ENCODE data around the gene LRCH3.
A peak's percentile ranks its signal among the peaks of the same experiment; 100 is the strongest.

The LRCH3 gene

GRCh38 chr3:197749315-197749600 lies 41.8 kb upstream of the LRCH3 start:
- no peak for TF ChIP-seq CTCF (IDR thresholded peaks at IDR 0.05)
- intact Hi-C loops (cut with DNase I; ENCODE audit: low total_unique reads): no loop called here
- H3K9me3 ChIP-seq: no peaks in the 10 kb centered on the region
- no peaks in the 10 kb centered on the region for H3K36me3 ChIP-seq
- no peaks in the 10 kb centered on the region for H3K27me3 ChIP-seq
- no peak for DNase-seq
- H3K4me1 ChIP-seq: peaks cover 0 to 31% (median 17%) of the 10 kb centered on the region in 4 donors
- H3K27ac ChIP-seq: peak overlapping the region; percentile 92 to 99
- peak overlapping the region; percentile 76 to 94 for H3K4me3 ChIP-seq

DNA sequence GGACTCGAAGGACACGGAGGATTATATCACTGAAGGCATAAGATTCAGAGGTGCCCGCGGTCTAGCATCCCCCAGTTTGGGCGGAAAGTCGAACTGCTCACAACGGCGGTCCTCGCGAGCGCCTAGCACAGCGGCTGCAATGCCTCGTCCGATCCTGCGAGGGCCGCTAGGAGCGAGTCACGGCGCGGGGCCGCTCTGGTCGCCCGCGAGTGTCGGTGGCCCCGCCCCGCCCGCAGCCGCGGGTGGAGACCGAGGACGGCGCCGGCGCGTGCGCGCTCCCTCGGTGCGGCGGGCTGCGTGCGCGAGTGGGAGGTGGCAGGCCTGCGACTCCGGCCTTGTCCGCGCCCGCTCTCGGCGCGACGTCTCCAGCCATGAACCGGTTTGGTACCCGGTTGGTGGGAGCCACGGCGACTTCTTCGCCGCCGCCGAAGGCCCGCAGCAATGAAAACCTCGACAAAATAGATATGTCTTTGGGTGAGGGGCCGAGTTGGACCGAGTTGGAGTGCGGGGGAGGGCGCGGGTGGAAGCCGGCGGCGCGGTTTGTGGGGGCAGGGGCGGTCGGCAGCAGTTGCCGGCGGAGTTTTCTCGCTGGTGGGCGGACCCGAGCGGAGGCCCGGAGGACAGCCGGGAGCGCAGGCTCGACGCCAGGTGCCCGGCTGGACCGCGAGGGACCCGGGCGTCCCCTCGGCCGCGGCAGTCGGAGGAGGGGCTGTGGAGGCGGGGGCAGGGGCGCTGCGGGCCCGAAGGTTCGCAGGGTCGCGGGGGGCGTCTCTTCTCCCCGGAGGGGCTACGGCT lies 41.3 kb upstream of the LRCH3 start, which contains the start of gene FYTTD1:
Gene FYTTD1 (plus strand): TSS at position 283 of the 795 bp plus-strand sequence. CDS start 89 bp downstream, at position 372.
- no peaks in the 10 kb centered on the region for H3K9me3 ChIP-seq
- H3K4me1 ChIP-seq: peaks cover 0 to 31% (median 17%) of the 10 kb centered on the region in 4 donors
- H3K27ac ChIP-seq: peak within 1 kb of the TSS; percentile 92 to 99
- no peaks in the 10 kb centered on the region for H3K36me3 ChIP-seq
- peak within 1 kb of the TSS; percentile 76 to 94 for H3K4me3 ChIP-seq
- intact Hi-C loops (cut with DNase I; ENCODE audit: low total_unique reads): loop anchor here (5.0 to 10.0 kb wide), 2 partner anchors 37 to 55 kb away; no protein-coding TSS in a partner anchor
- TF ChIP-seq CTCF (IDR thresholded peaks at IDR 0.05): peak; percentile 45 to 61
- H3K27me3 ChIP-seq: no peaks in the 10 kb centered on the region
- peak; percentile 89 to 96 for DNase-seq

GRCh38 chr3:197750396-197750831 lies 40.6 kb upstream of the LRCH3 start:
- TF ChIP-seq CTCF (IDR thresholded peaks at IDR 0.05): peak in 1 of 2 experiments; percentile 11
- intact Hi-C loops (cut with DNase I; ENCODE audit: low total_unique reads): loop anchor here (5.0 to 10.0 kb wide), 2 partner anchors 38 to 54 kb away; no protein-coding TSS in a partner anchor
- Histone ChIP-seq H3K36me3 (no peaks in the 10 kb centered on the region), H3K9me3 (no peaks in the 10 kb centered on the region), H3K27ac (peak overlapping the region; percentile 92 to 99), H3K27me3 (no peaks in the 10 kb centered on the region), H3K4me1 (peaks cover 0 to 31% (median 17%) of the 10 kb centered on the region in 4 donors), H3K4me3 (peak overlapping the region; percentile 76 to 94)
- peak; percentile 75 to 79 for DNase-seq

- Histone ChIP-seq H3K36me3 (no peaks in the 10 kb centered on the region), H3K27me3 (no peaks in the 10 kb centered on the region), H3K9me3 (no peaks in the 10 kb centered on the region), H3K27ac (peak overlapping the region; percentile 92 to 99), H3K4me3 (peak overlapping the region; percentile 76 to 94), H3K4me1 (peaks cover 0 to 31% (median 18%) of the 10 kb centered on the region in 4 donors)
- DNase-seq: peak; percentile 82 to 86
- TF ChIP-seq CTCF (IDR thresholded peaks at IDR 0.05): no peak
- intact Hi-C loops (cut with DNase I; ENCODE audit: low total_unique reads): loop anchor here (5.0 to 10.0 kb wide), 2 partner anchors 39 to 54 kb away; no protein-coding TSS in a partner anchor
Measured at GRCh38 chr3:197750858-197751737, 40.0 kb upstream of the LRCH3 start.

GRCh38 chr3:197752107-197752506 lies 38.9 kb upstream of the LRCH3 start:
- peak overlapping the region in 1 of 2 donors; percentile 94 for H3K4me3 ChIP-seq
- DNase-seq: no peak
- no peak for TF ChIP-seq CTCF (IDR thresholded peaks at IDR 0.05)
- H3K27me3 ChIP-seq: no peaks in the 10 kb centered on the region
- intact Hi-C loops (cut with DNase I; ENCODE audit: low total_unique reads): loop anchor here (5.0 to 10.0 kb wide), 2 partner anchors 40 to 53 kb away; no protein-coding TSS in a partner anchor
- H3K9me3 ChIP-seq: no peaks in the 10 kb centered on the region
- peak overlapping the region; percentile 92 to 99 for H3K27ac ChIP-seq
- H3K36me3 ChIP-seq: no peaks in the 10 kb centered on the region
- H3K4me1 ChIP-seq: peaks cover 0 to 36% (median 20%) of the 10 kb centered on the region in 4 donors

Measured in tibial artery (tissue), 4 donors.